Activated naive CD8-positive, alpha-beta T cell (primary cell): Measurements from ENCODE around the gene SLC7A1.

ENCODE experiments used
- H3K27ac Mint-ChIP-seq: one replicate; pipeline ENCODE4 v1.8.0; 2021; ENCODE audit warnings: mixed read lengths
- H3K27me3 Mint-ChIP-seq: one replicate; pipeline ENCODE4 v1.8.0; 2021; ENCODE audit warnings: mixed read lengths
- H3K36me3 Mint-ChIP-seq: one replicate; pipeline ENCODE4 v1.8.0; 2021; ENCODE audit warnings: mixed read lengths
- H3K4me1 Mint-ChIP-seq: one replicate; pipeline ENCODE4 v1.8.0; 2021; ENCODE audit warnings: low read depth, mixed read lengths
- H3K4me3 Mint-ChIP-seq: one replicate; pipeline ENCODE4 v1.8.0; 2021; ENCODE audit warnings: mild to moderate bottlenecking, mixed read lengths
- H3K9me3 Mint-ChIP-seq: one replicate; pipeline ENCODE4 v1.8.0; 2021; ENCODE audit warnings: low read depth, mixed read lengths

The SLC7A1 gene

GRCh38 chr13:29550430-29550988, 45.0 kb downstream of the SLC7A1 start:
- no peaks in the 10 kb centered on the region for H3K9me3 Mint-ChIP-seq
- H3K36me3 Mint-ChIP-seq = peaks cover 37% of the 10 kb centered on the region
- no peak overlapping the region for H3K27ac Mint-ChIP-seq
- H3K4me3 Mint-ChIP-seq = no peak overlapping the region
- H3K4me1 Mint-ChIP-seq = peaks cover 10% of the 10 kb centered on the region
- no peaks in the 10 kb centered on the region for H3K27me3 Mint-ChIP-seq

- Mint-ChIP-seq H3K27ac (no peak overlapping the region), H3K4me3 (no peak overlapping the region), H3K36me3 (peaks cover 36% of the 10 kb centered on the region)
These were observed 46.8 kb downstream of the SLC7A1 start for GRCh38 chr13:29548722-29549121.

DNA sequence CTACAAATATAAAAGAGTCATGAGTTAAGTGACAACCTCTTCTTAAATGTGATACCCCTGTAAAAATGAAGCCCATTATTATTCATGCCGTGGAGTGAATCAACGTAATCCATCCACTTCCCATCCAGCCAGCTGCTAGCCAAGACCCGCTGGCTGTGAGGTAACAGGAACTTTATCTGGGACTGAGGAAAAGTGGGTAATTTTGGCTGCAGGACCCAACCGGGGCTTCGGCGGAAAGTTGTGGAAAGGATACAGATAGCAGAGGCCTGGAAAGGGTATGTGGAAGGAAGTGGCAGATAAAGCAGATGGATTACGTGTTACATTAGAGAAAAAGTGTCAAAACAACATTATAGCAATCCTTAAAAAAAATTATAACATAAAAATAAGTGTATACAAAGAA, 48.3 kb downstream of the SLC7A1 start:
- Mint-ChIP-seq H3K4me1 (peaks cover 21% of the 10 kb centered on the region), H3K27ac (no peak overlapping the region), H3K4me3 (no peak overlapping the region), H3K36me3 (peaks cover 25% of the 10 kb centered on the region), H3K27me3 (no peaks in the 10 kb centered on the region), H3K9me3 (no peaks in the 10 kb centered on the region)

More at GRCh38 chr13:29548722-29549121, 46.8 kb downstream of the SLC7A1 start:
- Mint-ChIP-seq H3K4me1 (peaks cover 10% of the 10 kb centered on the region), H3K27me3 (no peaks in the 10 kb centered on the region), H3K9me3 (no peaks in the 10 kb centered on the region)

DNA sequence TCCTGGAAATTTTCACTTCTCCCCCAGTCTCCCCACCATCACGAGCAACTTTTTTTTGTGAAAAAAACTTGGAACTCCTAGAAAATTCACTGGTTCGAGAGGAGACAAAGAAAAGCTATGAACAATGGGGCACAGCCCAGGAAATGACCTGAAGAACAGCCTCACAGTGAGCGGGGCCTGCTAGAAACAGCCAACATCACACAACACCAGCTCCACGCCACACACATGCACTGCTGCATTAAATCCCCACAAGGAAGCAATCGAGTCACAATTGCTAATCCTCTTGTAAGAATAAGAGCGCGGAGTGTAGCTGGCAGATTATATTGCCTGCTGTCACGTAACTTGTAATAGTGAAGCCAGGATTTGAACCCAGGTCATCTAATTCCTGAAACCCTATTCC, 48.8 kb downstream of the SLC7A1 start:
- H3K36me3 Mint-ChIP-seq = peaks cover 21% of the 10 kb centered on the region
- H3K27ac Mint-ChIP-seq = no peak overlapping the region
- H3K27me3 Mint-ChIP-seq = no peaks in the 10 kb centered on the region
- H3K4me3 Mint-ChIP-seq = no peak overlapping the region
- no peaks in the 10 kb centered on the region for H3K9me3 Mint-ChIP-seq
- peaks cover 22% of the 10 kb centered on the region for H3K4me1 Mint-ChIP-seq

DNA sequence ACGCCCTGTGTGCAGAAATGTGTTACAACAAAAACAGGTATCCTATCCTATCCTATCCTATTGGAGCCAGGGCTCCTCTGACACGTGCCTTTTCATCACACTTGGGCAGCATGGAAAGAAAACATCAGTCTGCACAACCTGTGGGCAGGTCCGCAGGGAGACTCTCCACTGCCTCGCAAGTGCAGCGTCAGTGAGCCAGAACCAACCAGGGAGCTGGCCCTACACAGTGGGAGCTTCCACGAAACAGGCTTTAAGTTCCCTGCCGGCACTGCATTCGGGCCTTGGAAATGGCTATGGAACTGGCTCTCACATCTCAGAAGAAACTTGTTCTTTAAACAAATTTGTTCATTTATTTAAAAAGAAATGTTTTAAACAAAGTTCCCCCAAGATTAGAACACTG, 49.5 kb downstream of the SLC7A1 start:
- peaks cover 15% of the 10 kb centered on the region for H3K36me3 Mint-ChIP-seq
- H3K27ac Mint-ChIP-seq = no peak overlapping the region
- H3K27me3 Mint-ChIP-seq = no peaks in the 10 kb centered on the region
- no peak overlapping the region for H3K4me3 Mint-ChIP-seq
- H3K4me1 Mint-ChIP-seq = peaks cover 25% of the 10 kb centered on the region
- no peaks in the 10 kb centered on the region for H3K9me3 Mint-ChIP-seq

- Mint-ChIP-seq H3K27me3 (no peaks in the 10 kb centered on the region), H3K27ac (no peak overlapping the region), H3K4me1 (peaks cover 25% of the 10 kb centered on the region), H3K9me3 (no peaks in the 10 kb centered on the region), H3K36me3 (peaks cover 8% of the 10 kb centered on the region), H3K4me3 (no peak overlapping the region)
These were observed 52.0 kb downstream of the SLC7A1 start for GRCh38 chr13:29543230-29544215.

DNA sequence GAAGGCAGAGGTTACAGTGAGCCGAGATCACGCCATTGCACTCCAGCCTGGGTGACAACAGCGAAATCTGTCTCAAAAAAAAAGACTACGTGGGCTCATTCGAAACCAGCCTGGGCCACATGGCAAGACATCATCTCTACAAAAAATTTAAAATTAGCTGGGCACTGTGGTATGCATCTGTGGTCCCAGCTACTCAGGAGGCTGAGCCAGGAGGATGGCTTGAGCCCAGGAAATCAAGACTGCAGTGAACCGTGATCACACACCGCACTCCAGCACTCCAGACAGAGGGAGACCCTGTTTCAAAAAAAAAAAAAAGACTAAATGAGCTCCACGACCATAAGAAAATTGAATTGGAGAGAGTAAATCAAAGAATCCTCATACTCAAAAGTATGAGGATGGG, 53.1 kb downstream of the SLC7A1 start:
- H3K4me1 Mint-ChIP-seq = peaks cover 28% of the 10 kb centered on the region
- H3K36me3 Mint-ChIP-seq = peaks cover 8% of the 10 kb centered on the region
- no peaks in the 10 kb centered on the region for H3K27me3 Mint-ChIP-seq
- H3K4me3 Mint-ChIP-seq = no peak overlapping the region
- no peak overlapping the region for H3K27ac Mint-ChIP-seq
- H3K9me3 Mint-ChIP-seq = no peaks in the 10 kb centered on the region

GRCh38 chr13:29541400-29541799, 54.1 kb downstream of the SLC7A1 start:
- peak overlapping the region; percentile 41 for H3K27ac Mint-ChIP-seq

GRCh38 chr13:29540799-29541198, 54.7 kb downstream of the SLC7A1 start:
- H3K27ac Mint-ChIP-seq = no peak overlapping the region
- no peaks in the 10 kb centered on the region for H3K9me3 Mint-ChIP-seq
- no peak overlapping the region for H3K4me3 Mint-ChIP-seq
- peaks cover 3% of the 10 kb centered on the region for H3K36me3 Mint-ChIP-seq
- peaks cover 26% of the 10 kb centered on the region for H3K4me1 Mint-ChIP-seq
- no peaks in the 10 kb centered on the region for H3K27me3 Mint-ChIP-seq

More at GRCh38 chr13:29541400-29541799, 54.1 kb downstream of the SLC7A1 start:
- H3K4me1 Mint-ChIP-seq = peaks cover 26% of the 10 kb centered on the region
- no peaks in the 10 kb centered on the region for H3K9me3 Mint-ChIP-seq
- H3K27me3 Mint-ChIP-seq = no peaks in the 10 kb centered on the region
- peaks cover 4% of the 10 kb centered on the region for H3K36me3 Mint-ChIP-seq
- no peak overlapping the region for H3K4me3 Mint-ChIP-seq

- H3K9me3 Mint-ChIP-seq = no peaks in the 10 kb centered on the region
- H3K4me1 Mint-ChIP-seq = peaks cover 26% of the 10 kb centered on the region
- H3K36me3 Mint-ChIP-seq = no peaks in the 10 kb centered on the region
- no peak overlapping the region for H3K27ac Mint-ChIP-seq
- no peaks in the 10 kb centered on the region for H3K27me3 Mint-ChIP-seq
- no peak overlapping the region for H3K4me3 Mint-ChIP-seq
These were observed 55.2 kb downstream of the SLC7A1 start for GRCh38 chr13:29540334-29540733.

- H3K4me3 Mint-ChIP-seq = no peak overlapping the region
- peak overlapping the region; percentile 16 for H3K27ac Mint-ChIP-seq
- no peaks in the 10 kb centered on the region for H3K36me3 Mint-ChIP-seq
- H3K27me3 Mint-ChIP-seq = no peaks in the 10 kb centered on the region
- peaks cover 24% of the 10 kb centered on the region for H3K4me1 Mint-ChIP-seq
- no peaks in the 10 kb centered on the region for H3K9me3 Mint-ChIP-seq
These were observed 55.6 kb downstream of the SLC7A1 start for GRCh38 chr13:29539856-29540255.

GRCh38 chr13:29538652-29539040, 56.8 kb downstream of the SLC7A1 start:
- Mint-ChIP-seq H3K27me3 (no peaks in the 10 kb centered on the region), H3K36me3 (no peaks in the 10 kb centered on the region), H3K4me3 (no peak overlapping the region), H3K4me1 (peaks cover 24% of the 10 kb centered on the region), H3K27ac (no peak overlapping the region), H3K9me3 (no peaks in the 10 kb centered on the region)

DNA sequence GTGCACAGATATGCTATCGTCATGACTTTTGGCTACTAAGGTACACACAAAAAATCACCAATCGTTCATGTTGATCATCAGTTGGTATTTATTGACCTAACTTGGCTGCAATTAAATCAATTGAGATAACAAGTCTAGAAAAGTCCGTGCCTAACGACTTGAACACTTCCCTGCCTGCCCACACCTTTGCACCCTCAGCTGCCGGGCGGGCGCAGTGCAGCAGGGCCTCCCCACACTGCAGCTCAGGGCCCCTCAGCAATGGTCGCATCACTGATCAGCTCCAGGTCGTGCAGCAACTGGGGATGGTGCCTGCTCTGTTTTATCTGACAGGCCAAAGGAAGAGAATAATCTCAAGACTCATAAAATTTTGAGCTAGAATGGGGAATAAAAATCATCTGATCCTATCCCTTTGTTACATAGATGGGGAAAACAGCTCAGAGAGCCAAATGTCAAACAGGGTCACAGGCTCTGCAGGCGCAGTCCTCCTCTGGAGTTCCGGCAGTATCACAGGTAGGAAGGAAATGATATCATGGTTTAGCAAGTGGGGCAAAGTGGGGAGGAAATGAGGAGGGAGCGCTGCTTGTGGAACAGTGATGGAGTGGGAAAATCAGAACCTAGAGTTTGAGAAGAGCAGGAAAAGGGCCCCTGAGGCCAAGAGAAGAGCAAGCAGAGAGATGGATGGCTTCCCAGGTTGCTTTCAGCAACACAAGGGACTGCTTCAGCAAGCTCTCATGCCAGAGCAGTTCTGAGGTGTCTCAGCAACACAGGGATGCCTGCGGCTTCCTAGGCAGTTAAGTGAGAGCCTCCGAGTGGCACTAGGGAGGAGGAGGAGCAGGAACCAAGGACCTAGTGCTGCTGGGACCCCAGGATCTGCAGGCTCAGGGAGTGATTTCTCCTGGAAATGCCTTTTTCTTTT, 57.5 kb downstream of the SLC7A1 start:
- Mint-ChIP-seq H3K36me3 (no peaks in the 10 kb centered on the region), H3K9me3 (no peaks in the 10 kb centered on the region), H3K27me3 (no peaks in the 10 kb centered on the region), H3K4me3 (no peak overlapping the region), H3K4me1 (peaks cover 19% of the 10 kb centered on the region), H3K27ac (no peak overlapping the region)

GRCh38 chr13:29536853-29537252, 58.6 kb downstream of the SLC7A1 start:
- Mint-ChIP-seq H3K4me1 (peaks cover 13% of the 10 kb centered on the region), H3K27ac (no peak overlapping the region)

More at GRCh38 chr13:29536853-29537252, 58.6 kb downstream of the SLC7A1 start:
- Mint-ChIP-seq H3K27me3 (no peaks in the 10 kb centered on the region), H3K4me3 (no peak overlapping the region), H3K9me3 (no peaks in the 10 kb centered on the region), H3K36me3 (peaks cover 2% of the 10 kb centered on the region)
